Fibroblast of gingiva (primary cell): Measurements from ENCODE around the gene RIPPLY1.

Experiments used
- DNase-seq: peaks from one replicate; pipeline ENCODE4 v3.0.0-alpha.2; 2011; ENCODE audit warnings: low read depth

The RIPPLY1 gene

GRCh38 chrX:106903291-106903824 is at the start of gene RIPPLY1:
RIPPLY1 (minus strand) TSS chrX:106903341; CDS start chrX:106903287, 54 bp downstream.
- DNase-seq, result no peak

- DNase-seq, result no peak
These were observed 49.4 kb upstream of the RIPPLY1 start for GRCh38 chrX:106952538-106952937.

- DNase-seq, result no peak
These were observed 48.9 kb upstream of the RIPPLY1 start for GRCh38 chrX:106952089-106952488.

- no peak for DNase-seq
These were observed 48.1 kb upstream of the RIPPLY1 start for GRCh38 chrX:106951230-106951629.

- DNase-seq, result no peak
These were observed 47.2 kb upstream of the RIPPLY1 start for GRCh38 chrX:106950381-106950780.

- DNase-seq, result no peak
These were observed 46.2 kb upstream of the RIPPLY1 start for GRCh38 chrX:106949366-106949765.

GRCh38 chrX:106948641-106949040 is 45.5 kb upstream of the RIPPLY1 start:
- no peak for DNase-seq

- DNase-seq, result no peak
These were observed 43.3 kb upstream of the RIPPLY1 start for GRCh38 chrX:106946464-106946863.

- no peak for DNase-seq
These were observed 36.9 kb upstream of the RIPPLY1 start for GRCh38 chrX:106940068-106940467.

- no peak for DNase-seq
These were observed 36.4 kb upstream of the RIPPLY1 start for GRCh38 chrX:106939566-106939965.

- no peak for DNase-seq
These were observed 33.1 kb upstream of the RIPPLY1 start for GRCh38 chrX:106936246-106936645.

- no peak for DNase-seq
These were observed 32.0 kb upstream of the RIPPLY1 start for GRCh38 chrX:106935175-106935574.

GRCh38 chrX:106933538-106933961 is 30.4 kb upstream of the RIPPLY1 start:
- no peak for DNase-seq

GRCh38 chrX:106932960-106933537 is 29.9 kb upstream of the RIPPLY1 start:
- DNase-seq, result peak; percentile 24

GRCh38 chrX:106932492-106932923 is 29.4 kb upstream of the RIPPLY1 start:
- DNase-seq, result peak; percentile 2

GRCh38 chrX:106931831-106932491 is 28.8 kb upstream of the RIPPLY1 start:
- DNase-seq, result no peak

- no peak for DNase-seq
These were observed 25.1 kb upstream of the RIPPLY1 start for GRCh38 chrX:106928227-106928626.

GRCh38 chrX:106927700-106928099 is 24.6 kb upstream of the RIPPLY1 start:
- DNase-seq, result no peak

- DNase-seq, result no peak
These were observed 23.9 kb upstream of the RIPPLY1 start for GRCh38 chrX:106927023-106927422.

GRCh38 chrX:106921637-106922036 is 18.5 kb upstream of the RIPPLY1 start:
- no peak for DNase-seq

- no peak for DNase-seq
These were observed 16.9 kb upstream of the RIPPLY1 start, which contains the start of gene CLDN2 for GRCh38 chrX:106919932-106920452. CLDN2 (plus strand) TSS chrX:106920402; CDS start chrX:106928229, 7,827 bp downstream.

- no peak for DNase-seq
These were observed 14.8 kb upstream of the RIPPLY1 start for GRCh38 chrX:106917830-106918500.

- peak; percentile 13 for DNase-seq
These were observed 9.7 kb upstream of the RIPPLY1 start for GRCh38 chrX:106912864-106913263.
